Testis (tissue), 3 donors: Measurements from ENCODE around the gene ASB6. TPM values are rescaled to one million over a fixed set of nuclear protein-coding genes. Genes with fewer than 3 reads are reported as not detected.
A peak's percentile ranks its signal among the peaks of the same experiment; 100 is the strongest.

Source experiments
- DNase-seq: peaks from one replicate; pipeline ENCODE4 v3.0.0-alpha.2; 2019
- H3K27ac ChIP-seq, 2 donors: fragments of 200-600 bp; sonication (generic); one replicate each; pipeline ENCODE4 v1.5.1; 2019
- H3K27me3 ChIP-seq: fragments of 200-600 bp; sonication (generic); one replicate; pipeline ENCODE4 v1.5.1; 2019
- H3K36me3 ChIP-seq: fragments of 200-600 bp; sonication (generic); one replicate; pipeline ENCODE4 v1.5.1; 2017; ENCODE audit warnings: low read depth; ENCODE audit errors: missing control alignments
- H3K4me1 ChIP-seq: fragments of 200-600 bp; sonication (generic); one replicate; pipeline ENCODE4 v1.5.1; 2019
- H3K4me3 ChIP-seq, 2 donors: fragments of 200-600 bp; sonication (generic); one replicate each; pipeline ENCODE4 v1.5.1; 2017 to 2019
- H3K9me3 ChIP-seq: fragments of 200-600 bp; sonication (generic); one replicate; pipeline ENCODE4 v1.5.1; 2017
- POLR2A ChIP-seq: fragments of 450-650 bp; IDR thresholded peaks from one replicate; pipeline ENCODE4 v1.6.1; 2017; ENCODE audit warnings: antibody characterized with exemption, mild to moderate bottlenecking, moderate library complexity
- WGBS, 2 donors: methylation state at CpG; one replicate each; pipeline ENCODE4 v1.1.5; 2018; 5-methylcytosine and 5-hydroxymethylcytosine counted together
- intact Hi-C: fragments of 100-400 bp; cut with DNase I; formaldehyde crosslinking; loops from one replicate; pipeline ENCODE4 v1.15.1; 2023; ENCODE audit warnings: low total_unique reads
- polyA plus RNA-seq: library from polyadenylated mRNA; stranded (reverse); fragments of 350-450 nt; fragmentation: Illumina TruSeq; extraction: RNeasy Lipid Tissue Mini Kit (QIAGEN cat#74804); gene quantifications from one replicate; pipeline ENCODE4 v1.2.3, GENCODE V29; 2014; ENCODE audit warnings: low read depth, low replicate concordance; ENCODE audit not compliant: insufficient read depth
- total RNA-seq, 2 donors: library from RNA; depleted of rRNA; stranded (reverse); fragments of >200 nt; gene quantifications; one replicate each; pipeline ENCODE4 v1.2.3, GENCODE V29; 2016
- TF ChIP-seq, protein P1 (sequence below), 3 experiments: fragments of 450-650 bp in 2 of 3; fragments of 200-600 bp in 1 of 3; sonication (generic) in 1 of 3; IDR thresholded peaks; one replicate each; pipeline ENCODE4 v1.5.1; 2016 to 2019; ENCODE audit warnings: antibody characterized with exemption in 3 of 3, mild to moderate bottlenecking in 2 of 3, moderate library complexity in 1 of 3

ASB6 gene
- total and polyA plus RNA-seq, 3 donors from 2014 or later, result 21.4 to 61.7 (median 51.2) TPM

DNA sequence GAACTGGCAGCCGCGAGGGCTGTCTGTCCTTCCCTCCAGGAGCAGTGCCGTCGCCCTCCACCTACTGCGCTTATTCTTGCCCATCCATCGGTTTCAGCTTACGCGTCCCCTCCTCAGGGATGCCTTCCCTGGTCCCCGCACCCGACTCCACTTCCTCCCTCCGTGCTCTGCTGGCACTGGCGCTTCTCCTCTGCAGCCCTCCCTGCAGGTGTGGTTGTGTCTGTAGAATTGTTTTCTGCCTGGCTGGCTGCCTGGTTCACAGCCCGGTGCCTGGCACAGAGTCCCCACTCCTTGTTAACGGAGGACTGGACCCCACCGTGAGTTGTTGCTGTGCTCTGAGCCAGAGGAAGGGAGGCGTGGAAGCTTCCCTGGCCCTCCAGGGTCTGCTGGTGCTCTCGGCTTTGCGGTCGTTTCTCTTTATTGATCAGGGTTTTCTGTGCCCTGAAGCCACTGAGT lies 10.2 kb downstream of the ASB6 start:
- peaks cover 58% of the 10 kb centered on the region for H3K4me1 ChIP-seq
- H3K36me3 ChIP-seq, result no peaks in the 10 kb centered on the region
- TF ChIP-seq POLR2A, result no peak
- TF ChIP-seq, protein P1, sequence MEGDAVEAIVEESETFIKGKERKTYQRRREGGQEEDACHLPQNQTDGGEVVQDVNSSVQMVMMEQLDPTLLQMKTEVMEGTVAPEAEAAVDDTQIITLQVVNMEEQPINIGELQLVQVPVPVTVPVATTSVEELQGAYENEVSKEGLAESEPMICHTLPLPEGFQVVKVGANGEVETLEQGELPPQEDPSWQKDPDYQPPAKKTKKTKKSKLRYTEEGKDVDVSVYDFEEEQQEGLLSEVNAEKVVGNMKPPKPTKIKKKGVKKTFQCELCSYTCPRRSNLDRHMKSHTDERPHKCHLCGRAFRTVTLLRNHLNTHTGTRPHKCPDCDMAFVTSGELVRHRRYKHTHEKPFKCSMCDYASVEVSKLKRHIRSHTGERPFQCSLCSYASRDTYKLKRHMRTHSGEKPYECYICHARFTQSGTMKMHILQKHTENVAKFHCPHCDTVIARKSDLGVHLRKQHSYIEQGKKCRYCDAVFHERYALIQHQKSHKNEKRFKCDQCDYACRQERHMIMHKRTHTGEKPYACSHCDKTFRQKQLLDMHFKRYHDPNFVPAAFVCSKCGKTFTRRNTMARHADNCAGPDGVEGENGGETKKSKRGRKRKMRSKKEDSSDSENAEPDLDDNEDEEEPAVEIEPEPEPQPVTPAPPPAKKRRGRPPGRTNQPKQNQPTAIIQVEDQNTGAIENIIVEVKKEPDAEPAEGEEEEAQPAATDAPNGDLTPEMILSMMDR (IDR thresholded peaks at IDR 0.05), result no peak
- H3K4me3 ChIP-seq, result no peak overlapping the region
- peak overlapping the region; percentile 47 to 51 for H3K27ac ChIP-seq
- no peaks in the 10 kb centered on the region for H3K9me3 ChIP-seq
- no peaks in the 10 kb centered on the region for H3K27me3 ChIP-seq
- WGBS, 2 donors, result 70 to 73% methylated on average over 16 to 19 of the region's 19 CpGs
- DNase-seq, result no peak
- intact Hi-C loops, result no loop called here

DNA sequence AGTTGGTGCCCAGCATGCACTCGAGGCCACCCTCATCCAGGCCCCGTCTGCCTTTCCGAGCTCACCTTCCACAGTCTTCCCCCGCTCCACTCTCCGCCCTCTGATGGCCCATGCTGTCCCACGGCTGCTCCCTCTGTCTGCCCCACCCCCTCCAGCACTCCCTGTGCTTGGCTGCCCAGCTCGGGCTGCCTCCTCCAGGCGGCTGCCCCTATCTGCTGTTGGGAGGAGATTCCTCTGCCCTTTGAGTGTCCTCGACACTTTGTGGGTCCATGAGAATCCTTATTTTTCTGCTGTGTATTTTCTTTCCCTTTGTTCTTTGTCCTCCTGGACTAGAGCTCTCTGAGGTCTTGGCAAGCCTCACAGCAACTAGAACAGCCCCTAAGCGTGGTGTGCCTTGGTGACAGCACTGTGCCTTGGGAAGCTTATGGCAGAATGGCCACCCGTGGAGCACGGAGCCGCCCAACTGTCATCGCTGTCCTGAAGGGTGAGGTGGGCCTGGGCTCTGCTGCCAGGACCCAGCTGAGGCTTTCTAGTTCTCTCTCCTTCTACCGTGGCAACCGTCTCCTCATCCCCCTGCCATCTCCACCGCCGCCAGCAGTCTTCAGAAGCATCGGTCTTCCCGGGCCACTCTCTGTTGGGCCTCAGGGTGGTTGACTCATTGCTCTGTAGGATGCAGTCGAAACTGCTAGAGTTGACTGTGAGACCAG lies 10.8 kb downstream of the ASB6 start:
- H3K27me3 ChIP-seq, result no peaks in the 10 kb centered on the region
- no peak overlapping the region for H3K4me3 ChIP-seq
- H3K9me3 ChIP-seq, result no peaks in the 10 kb centered on the region
- peak; percentile 88 for DNase-seq
- 49 to 56% methylated on average over 18 to 21 of the region's 21 CpGs for WGBS, 2 donors
- H3K36me3 ChIP-seq, result no peaks in the 10 kb centered on the region
- intact Hi-C loops, result no loop called here
- peak overlapping the region; percentile 47 to 72 for H3K27ac ChIP-seq
- no peak for TF ChIP-seq POLR2A
- TF ChIP-seq, protein P1 (IDR thresholded peaks at IDR 0.05), result no peak
- H3K4me1 ChIP-seq, result peaks cover 58% of the 10 kb centered on the region

DNA sequence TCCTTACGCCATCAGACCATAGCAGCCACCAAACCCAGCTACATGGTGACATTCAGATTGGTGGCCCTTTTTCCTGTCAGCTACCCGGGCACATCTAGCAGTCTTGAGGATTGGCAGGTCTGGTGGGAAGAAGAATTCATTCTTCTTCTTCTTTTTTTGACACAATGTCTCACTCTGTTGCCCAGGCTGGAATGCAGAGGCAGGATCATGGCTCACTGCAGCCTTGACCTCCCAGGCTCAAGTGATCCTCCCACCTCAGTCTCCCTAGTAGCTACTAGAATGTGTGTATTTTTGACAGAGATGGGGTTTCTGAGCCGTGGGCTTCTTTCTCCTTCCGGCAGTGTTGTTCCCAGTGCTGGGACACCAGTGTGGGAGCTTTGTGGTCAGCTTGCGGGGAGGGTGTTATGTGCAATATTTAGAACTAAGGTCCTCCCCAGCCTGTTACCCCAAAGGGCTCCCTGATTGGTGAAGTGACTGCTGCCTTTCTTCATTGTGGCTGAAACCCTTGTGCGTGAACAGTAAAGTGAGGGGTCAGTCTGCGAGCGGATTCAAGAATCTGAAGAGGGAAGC lies 12.6 kb downstream of the ASB6 start:
- TF ChIP-seq, protein P1 (IDR thresholded peaks at IDR 0.05), result no peak
- TF ChIP-seq POLR2A, result no peak
- DNase-seq, result peak; percentile 84
- no peaks in the 10 kb centered on the region for H3K9me3 ChIP-seq
- no peak overlapping the region for H3K4me3 ChIP-seq
- WGBS, 2 donors, result 64 to 68% methylated on average over 8 of the region's 8 CpGs
- H3K4me1 ChIP-seq, result peaks cover 58% of the 10 kb centered on the region
- no peaks in the 10 kb centered on the region for H3K27me3 ChIP-seq
- intact Hi-C loops, result no loop called here
- peak overlapping the region; percentile 69 to 72 for H3K27ac ChIP-seq
- H3K36me3 ChIP-seq, result no peaks in the 10 kb centered on the region

GRCh38 chr9:129628709-129629108 lies 13.2 kb downstream of the ASB6 start:
- Histone ChIP-seq H3K27ac (peak overlapping the region; percentile 14 to 53), H3K4me1 (peaks cover 58% of the 10 kb centered on the region), H3K9me3 (no peaks in the 10 kb centered on the region), H3K27me3 (no peaks in the 10 kb centered on the region), H3K4me3 (no peak overlapping the region), H3K36me3 (no peaks in the 10 kb centered on the region)
- intact Hi-C loops, result no loop called here
- DNase-seq, result peak; percentile 31
- TF ChIP-seq POLR2A, result no peak
- TF ChIP-seq, protein P1 (IDR thresholded peaks at IDR 0.05), result no peak
- 53 to 73% methylated on average over 6 of the region's 6 CpGs for WGBS, 2 donors
